ENCODE results near the gene ANKS3. TPM values are rescaled to one million over a fixed set of nuclear protein-coding genes. Genes with fewer than 3 reads are reported as not detected.

Gene ANKS3
- polyA plus RNA-seq, 3 donors: 0.59 to 13.7 (median 0.95) TPM

DNA sequence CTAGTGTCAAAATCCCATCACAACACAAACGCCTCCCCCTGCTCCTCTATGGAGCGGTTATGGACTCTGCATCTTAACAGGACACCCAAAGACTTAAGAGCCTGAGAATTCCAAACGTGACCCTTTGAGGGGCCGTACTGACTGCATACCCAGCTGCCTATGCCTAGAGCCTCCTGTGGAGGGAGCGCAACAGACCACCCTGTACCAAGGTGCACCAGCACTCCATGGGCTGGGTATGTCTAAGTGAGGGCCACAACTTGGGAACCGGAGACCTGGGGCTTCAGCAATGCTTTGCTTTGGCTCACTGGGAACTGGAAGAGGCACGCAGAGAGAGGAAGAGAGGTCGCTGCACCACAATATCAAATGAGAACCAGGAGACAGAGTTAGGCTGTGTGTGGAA is 5.4 kb downstream of the ANKS3 start:
- H3K4me1 Mint-ChIP-seq: peaks cover 5% of the 10 kb centered on the region
- Histone ChIP-seq H3K4me2 (replicated peaks; ENCODE audit: extremely low read depth, low read length, poor library complexity, severe bottlenecking) (no peak overlapping the region), H3K4me1 (ENCODE audit: control insufficient read depth in 1 of 2, insufficient read depth in 2 of 2, low read length in 2 of 2) (peaks cover 6% of the 10 kb centered on the region in 2 donors), H3K36me3 (replicated peaks in 1 of 2; ENCODE audit: control insufficient read depth in 1 of 2, insufficient read depth in 2 of 2, low read length in 2 of 2) (peaks cover 32 to 65% of the 10 kb centered on the region in 2 donors), H3K9me3 (replicated peaks in 1 of 2; ENCODE audit: control insufficient read depth in 1 of 2, insufficient read depth in 1 of 2, low read length in 2 of 2) (no peaks in the 10 kb centered on the region), H2AFZ (ENCODE audit: insufficient read depth, low read depth, low read length, poor library complexity, severe bottlenecking) (no peak overlapping the region), H3K27ac (ENCODE audit: low read depth in 1 of 2, low read length in 2 of 2) (no peak overlapping the region), H3K27me3 (ENCODE audit: control insufficient read depth in 2 of 2, insufficient read depth in 2 of 2, low read length in 2 of 2) (no peaks in the 10 kb centered on the region), H3K9ac (ENCODE audit: insufficient read depth, low read length, poor library complexity, severe bottlenecking) (no peak overlapping the region), H4K20me1 (ENCODE audit: insufficient read depth, low read length) (no peaks in the 10 kb centered on the region), H3K79me2 (ENCODE audit: insufficient read depth, low read length) (peaks cover 7% of the 10 kb centered on the region), H3K4me3 (replicated peaks in 1 of 3; ENCODE audit: low read depth in 2 of 3, low read length in 3 of 3) (no peak overlapping the region)
- no peak for TF ChIP-seq CTCF (IDR thresholded peaks at IDR 0.05)
- H3K4me3 Mint-ChIP-seq: no peak overlapping the region
- no peaks in the 10 kb centered on the region for H3K9me3 Mint-ChIP-seq
- 100% methylated on average over 5 of the region's 8 CpGs for WGBS (ENCODE audit: insufficient coverage)
- DNase-seq: no peak
- intact Hi-C loops (cut with micrococcal nuclease): no loop called here
- H3K27ac Mint-ChIP-seq: no peak overlapping the region
- H3K27me3 Mint-ChIP-seq (ENCODE audit: low read depth in 3 of 3): no peaks in the 10 kb centered on the region
- H3K36me3 Mint-ChIP-seq: peaks cover 43 to 46% of the 10 kb centered on the region in 2 donors

- Mint-ChIP-seq H3K27ac (no peak overlapping the region), H3K4me3 (no peak overlapping the region), H3K9me3 (no peaks in the 10 kb centered on the region), H3K4me1 (no peaks in the 10 kb centered on the region), H3K27me3 (ENCODE audit: low read depth in 3 of 3) (no peaks in the 10 kb centered on the region), H3K36me3 (peaks cover 49 to 61% of the 10 kb centered on the region in 2 donors)
- H3K9ac ChIP-seq (ENCODE audit: insufficient read depth, low read length, poor library complexity, severe bottlenecking): no peak overlapping the region
- no peak overlapping the region for H3K4me3 ChIP-seq (replicated peaks in 1 of 3; ENCODE audit: low read depth in 2 of 3, low read length in 3 of 3)
- H2AFZ ChIP-seq (ENCODE audit: insufficient read depth, low read depth, low read length, poor library complexity, severe bottlenecking): no peak overlapping the region
- TF ChIP-seq CTCF (IDR thresholded peaks at IDR 0.05): no peak
- H3K36me3 ChIP-seq (replicated peaks in 1 of 2; ENCODE audit: control insufficient read depth in 1 of 2, insufficient read depth in 2 of 2, low read length in 2 of 2): peaks cover 37 to 75% of the 10 kb centered on the region in 2 donors
- H3K27me3 ChIP-seq (ENCODE audit: control insufficient read depth in 2 of 2, insufficient read depth in 2 of 2, low read length in 2 of 2): no peaks in the 10 kb centered on the region
- no peak for DNase-seq
- intact Hi-C loops (cut with micrococcal nuclease): no loop called here
- no peaks in the 10 kb centered on the region for H4K20me1 ChIP-seq (ENCODE audit: insufficient read depth, low read length)
- no peaks in the 10 kb centered on the region for H3K4me1 ChIP-seq (ENCODE audit: control insufficient read depth in 1 of 2, insufficient read depth in 2 of 2, low read length in 2 of 2)
- no peak overlapping the region for H3K4me2 ChIP-seq (replicated peaks; ENCODE audit: extremely low read depth, low read length, poor library complexity, severe bottlenecking)
- no peaks in the 10 kb centered on the region for H3K79me2 ChIP-seq (ENCODE audit: insufficient read depth, low read length)
- no peaks in the 10 kb centered on the region for H3K9me3 ChIP-seq (replicated peaks in 1 of 2; ENCODE audit: control insufficient read depth in 1 of 2, insufficient read depth in 1 of 2, low read length in 2 of 2)
- WGBS (ENCODE audit: insufficient coverage): 92% methylated on average over 18 of the region's 18 CpGs
- no peak overlapping the region for H3K27ac ChIP-seq (ENCODE audit: low read depth in 1 of 2, low read length in 2 of 2)
Measured at GRCh38 chr16:4726616-4727015, 7.5 kb downstream of the ANKS3 start.
